IMR-90 (cell line): ENCODE results near the gene TMC3. TPM values are rescaled to one million over a fixed set of nuclear protein-coding genes. Genes with fewer than 3 reads are reported as not detected.

ENCODE experiments used
- ATAC-seq: fragments of 200-7000 bp; cut with Tn5 transposase; 2 replicates; pipeline ENCODE4 v1.9.1; 2020; ENCODE audit warnings: low read depth, mild to moderate bottlenecking, moderate library complexity
- BruUV-seq: library from RNA; stranded (reverse); fragments of 400-500 nt; replicated peaks from 2 replicates; lab custom pipeline; 2021; lab: Mats Ljungman, UMichigan
- CTCF ChIA-PET: fragments of 300-600 bp; formaldehyde crosslinking; extraction: SDS; loops from one replicate; lab custom pipeline; 2021; ENCODE audit warnings: antibody characterized with exemption; lab: Yijun Ruan, JAX
- POLR2A ChIA-PET: fragments of 300-600 bp; sonication (Branson Sonifier 250); formaldehyde crosslinking; loops from one replicate; lab custom pipeline; 2022; ENCODE audit warnings: antibody characterized with exemption; ENCODE audit not compliant: unreplicated experiment; lab: Charles Lee
- DNase-seq: peaks from one replicate; pipeline ENCODE4 v3.0.0; 2013
- H2AFZ ChIP-seq: replicated peaks from 2 replicates; pipeline ENCODE3; 2013; ENCODE audit warnings: low read length, mild to moderate bottlenecking; ENCODE audit not compliant: poor library complexity
- H2AK5ac ChIP-seq: 2 replicates; pipeline ENCODE4 v1.6.1; 2013; ENCODE audit warnings: low read depth, low read length, inconsistent platforms
- H2AK9ac ChIP-seq: replicated peaks from 2 replicates; pipeline ENCODE3; 2013; ENCODE audit warnings: mild to moderate bottlenecking, low read depth, low read length, moderate library complexity; ENCODE audit not compliant: poor library complexity
- H2BK120ac ChIP-seq: 2 replicates; pipeline ENCODE4 v1.6.1; 2013; ENCODE audit warnings: low read depth, low read length, inconsistent platforms
- H2BK15ac ChIP-seq: 3 replicates; pipeline ENCODE4 v1.6.1; 2013; ENCODE audit warnings: low read depth, low read length, inconsistent platforms
- H2BK20ac ChIP-seq: 2 replicates; pipeline ENCODE4 v1.6.1; 2013; ENCODE audit warnings: low read depth, mild to moderate bottlenecking, inconsistent platforms, low read length, moderate library complexity
- H2BK5ac ChIP-seq: 2 replicates; pipeline ENCODE4 v1.6.1; 2013; ENCODE audit warnings: mild to moderate bottlenecking, low read depth, low read length, inconsistent platforms; ENCODE audit not compliant: poor library complexity, severe bottlenecking
- H3K14ac ChIP-seq: replicated peaks from 2 replicates; pipeline ENCODE4 v1.6.1; 2013; ENCODE audit warnings: low read depth, low read length, inconsistent platforms
- H3K18ac ChIP-seq: 2 replicates; pipeline ENCODE4 v1.6.1; 2013; ENCODE audit warnings: low read depth, low read length, control low read depth
- H3K23ac ChIP-seq: 2 replicates; pipeline ENCODE4 v1.6.1; 2013; ENCODE audit warnings: low read depth, low read length, inconsistent platforms
- H3K27ac ChIP-seq: 2 replicates; pipeline ENCODE4 v1.5.1; 2013; ENCODE audit warnings: mild to moderate bottlenecking, control low read depth, low read length; ENCODE audit not compliant: insufficient read depth
- H3K27me3 ChIP-seq: 2 replicates; pipeline ENCODE4 v1.6.1; 2013; ENCODE audit warnings: low read length; ENCODE audit not compliant: control insufficient read depth, insufficient read depth
- H3K36me3 ChIP-seq: 2 replicates; pipeline ENCODE4 v1.6.1; 2013; ENCODE audit warnings: low read length, mixed read lengths; ENCODE audit not compliant: control insufficient read depth, insufficient read depth
- H3K4ac ChIP-seq: 2 replicates; pipeline ENCODE4 v1.6.1; 2013; ENCODE audit warnings: low read depth, low read length, inconsistent platforms
- H3K4me1 ChIP-seq: 2 replicates; pipeline ENCODE4 v1.6.1; 2013; ENCODE audit warnings: low read length, mixed read lengths; ENCODE audit not compliant: control insufficient read depth, insufficient read depth
- H3K4me2 ChIP-seq: 2 replicates; pipeline ENCODE4 v1.6.1; 2013; ENCODE audit warnings: low read depth, mild to moderate bottlenecking, control low read depth, low read length, moderate library complexity
- H3K4me3 ChIP-seq: 2 replicates; pipeline ENCODE4 v1.5.1; 2013; ENCODE audit warnings: low read depth, mild to moderate bottlenecking, control low read depth, low read length, moderate library complexity; ENCODE audit not compliant: insufficient read depth
- H3K56ac ChIP-seq: 2 replicates; pipeline ENCODE4 v1.6.1; 2013; ENCODE audit warnings: low read length, inconsistent platforms; ENCODE audit not compliant: insufficient read depth; ENCODE audit errors: extremely low read depth
- H3K79me1 ChIP-seq, 2 experiments: 2 replicates each; pipeline ENCODE4 v1.6.1; 2013; ENCODE audit warnings: low read length in 2 of 2, inconsistent platforms in 1 of 2, low read depth in 1 of 2
- H3K9ac ChIP-seq: 2 replicates; pipeline ENCODE4 v1.6.1; 2013; ENCODE audit warnings: low read depth, low read length, control low read depth
- H3K9me1 ChIP-seq: 2 replicates; pipeline ENCODE4 v1.6.1; 2013; ENCODE audit warnings: low read length, inconsistent platforms; ENCODE audit not compliant: insufficient read depth
- H3K9me3 ChIP-seq: 2 replicates; pipeline ENCODE4 v1.6.1; 2013; ENCODE audit warnings: low read length; ENCODE audit not compliant: control insufficient read depth, insufficient read depth
- H4K20me1 ChIP-seq: 2 replicates; pipeline ENCODE4 v1.6.1; 2013; ENCODE audit warnings: low read length, inconsistent platforms; ENCODE audit not compliant: insufficient read depth
- H4K5ac ChIP-seq: 2 replicates; pipeline ENCODE4 v1.6.1; 2013; ENCODE audit warnings: mild to moderate bottlenecking, low read depth, low read length, control low read depth
- H4K8ac ChIP-seq, 2 experiments: 2 replicates each; pipeline ENCODE4 v1.6.1; 2013; ENCODE audit warnings: low read depth in 2 of 2, low read length in 2 of 2, control low read depth in 1 of 2, inconsistent platforms in 1 of 2
- H4K91ac ChIP-seq: 2 replicates; pipeline ENCODE4 v1.6.1; 2013; ENCODE audit warnings: low read depth, low read length, inconsistent platforms; ENCODE audit not compliant: insufficient read depth
- BHLHE40 ChIP-seq: fragments of 150-350 bp; IDR thresholded peaks from 2 replicates; pipeline ENCODE4 v1.6.1; 2016; ENCODE audit warnings: mild to moderate bottlenecking, low read depth, low read length
- CHD1 ChIP-seq: IDR thresholded peaks from 2 replicates; pipeline ENCODE4 v1.6.1; 2012; ENCODE audit warnings: low read depth, low read length, improper control_type of control experiment
- CTCF ChIP-seq: conservative IDR thresholded peaks from 2 replicates; pipeline ENCODE4 v1.5.1; 2012; ENCODE audit warnings: mild to moderate bottlenecking, low read depth, low read length, improper control_type of control experiment
- MAZ ChIP-seq: IDR thresholded peaks from 2 replicates; pipeline ENCODE4 v1.6.1; 2012; ENCODE audit warnings: low read depth, mild to moderate bottlenecking, low read length, improper control_type of control experiment, moderate library complexity, borderline replicate concordance
- SMC3 ChIP-seq: fragments of 150-350 bp; IDR thresholded peaks from 2 replicates; pipeline ENCODE4 v1.6.1; 2016; ENCODE audit warnings: low read depth, mild to moderate bottlenecking, antibody characterized with exemption, low read length, moderate library complexity
- WGBS, 2 experiments: methylation state at CpG; one replicate each; pipeline versions ENCODE4 v1.1.5 to v1.1.7; 2013; ENCODE audit warnings: missing lambda C conversion rate in 2 of 2; ENCODE audit not compliant: insufficient read length in 1 of 2; ENCODE audit errors: extremely low coverage in 2 of 2; 5-methylcytosine and 5-hydroxymethylcytosine counted together
- dilution Hi-C: fragments of 300-500 bp; cut with HindIII; formaldehyde crosslinking; loops from one replicate; pipeline ENCODE4 v1.14.3; 2018; ENCODE audit warnings: low sequenced_read_pairs; ENCODE audit not compliant: unreplicated experiment
- in situ Hi-C: fragments of 300-500 bp; cut with MboI; formaldehyde crosslinking; loops from 3 replicates; pipeline ENCODE4 v1.14.3; 2019; ENCODE audit warnings: low sequenced_read_pairs, inconsistent platforms, mixed read lengths
- intact Hi-C: fragments of 100-400 bp; cut with micrococcal nuclease; formaldehyde crosslinking; loops from 2 replicates; pipeline ENCODE4 v1.10.0; 2022
- polyA plus RNA-seq, 3 experiments: library from polyadenylated mRNA; depleted of rRNA; stranded (reverse); fragments of >200 nt; gene quantifications; 2 replicates each; pipeline ENCODE4 v1.2.3, GENCODE V29; 2012; ENCODE audit warnings: low replicate concordance in 1 of 3
- total RNA-seq: library from RNA; depleted of rRNA; stranded (reverse); fragments of >200 nt; gene quantifications from 2 replicates; pipeline ENCODE4 v1.2.3, GENCODE V29; 2012
- TF ChIP-seq, protein P1 (sequence below): fragments of 150-350 bp; IDR thresholded peaks from 2 replicates; pipeline ENCODE4 v1.6.1; 2016; ENCODE audit warnings: low read depth, mild to moderate bottlenecking, low read length, moderate library complexity, borderline replicate concordance

TMC3 gene
- total and polyA plus RNA-seq, 2 of the 4 experiments (the other 2 are of a cell fraction) = not detected

DNA sequence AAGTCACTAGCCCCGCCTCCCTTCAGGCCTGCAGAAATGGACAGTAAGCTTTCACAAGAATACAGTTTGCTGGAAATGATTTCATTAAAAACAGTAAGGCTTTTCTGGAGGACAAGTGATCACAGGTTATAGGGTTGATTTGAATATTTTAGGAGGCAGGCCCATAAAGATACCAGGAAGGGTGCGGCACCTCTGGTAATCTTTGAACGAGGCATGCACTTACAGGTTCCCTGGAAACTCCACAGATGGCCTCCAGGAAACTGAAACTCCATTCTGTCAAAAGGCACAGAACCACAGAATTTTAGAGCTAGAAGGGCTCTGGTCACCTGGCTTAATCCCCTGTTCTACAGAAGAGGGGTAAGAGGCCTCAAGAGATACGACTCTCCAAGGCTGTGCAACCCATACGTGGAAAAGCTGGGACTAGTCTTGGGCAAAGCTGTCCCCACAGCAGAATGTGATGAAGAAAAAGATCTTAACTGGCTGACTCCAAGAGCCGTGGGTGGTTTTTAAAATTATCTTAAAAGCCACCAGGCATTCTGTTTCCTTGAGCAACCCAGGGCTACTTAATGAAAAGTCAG lies 51.2 kb downstream of the TMC3 start:
- Histone ChIP-seq H4K8ac (no peak overlapping the region), H3K23ac (no peak overlapping the region), H3K4ac (no peak overlapping the region), H3K27me3 (no peaks in the 10 kb centered on the region), H2BK15ac (no peak overlapping the region), H3K36me3 (peaks cover 24% of the 10 kb centered on the region), H2BK20ac (no peak overlapping the region), H3K9me1 (peaks cover 15% of the 10 kb centered on the region), H2BK120ac (no peak overlapping the region), H3K4me2 (peak overlapping the region; percentile 94), H3K4me1 (peaks cover 22% of the 10 kb centered on the region), H3K9me3 (no peaks in the 10 kb centered on the region), H3K18ac (peak overlapping the region; percentile 55; the same call in 1 of the 2 replicates), H3K79me1 (peaks cover 12 to 37% of the 10 kb centered on the region in 2 experiments), H2BK5ac (no peak overlapping the region), H3K9ac (peak overlapping the region; percentile 28; the same call in 1 of the 2 replicates), H3K56ac (no peak overlapping the region), H4K91ac (no peak overlapping the region), H3K4me3 (peak overlapping the region; percentile 81), H3K14ac (0 out of 2 replicates have a peak overlapping the region, but pooled peaks have one; percentile 37), H2AFZ (no peak overlapping the region), H4K5ac (0 out of 2 replicates have a peak overlapping the region, but pooled peaks have one; percentile 42), H4K20me1 (no peaks in the 10 kb centered on the region), H3K27ac (peak overlapping the region; percentile 22; the same call in 1 of the 2 replicates), H2AK9ac (no peak overlapping the region), H2AK5ac (no peak overlapping the region)
- POLR2A ChIA-PET = no interaction called here
- CTCF ChIA-PET = no interaction called here
- TF ChIP-seq CHD1 = no peak
- TF ChIP-seq CTCF = no peak
- no peak for TF ChIP-seq BHLHE40
- TF ChIP-seq, protein P1, sequence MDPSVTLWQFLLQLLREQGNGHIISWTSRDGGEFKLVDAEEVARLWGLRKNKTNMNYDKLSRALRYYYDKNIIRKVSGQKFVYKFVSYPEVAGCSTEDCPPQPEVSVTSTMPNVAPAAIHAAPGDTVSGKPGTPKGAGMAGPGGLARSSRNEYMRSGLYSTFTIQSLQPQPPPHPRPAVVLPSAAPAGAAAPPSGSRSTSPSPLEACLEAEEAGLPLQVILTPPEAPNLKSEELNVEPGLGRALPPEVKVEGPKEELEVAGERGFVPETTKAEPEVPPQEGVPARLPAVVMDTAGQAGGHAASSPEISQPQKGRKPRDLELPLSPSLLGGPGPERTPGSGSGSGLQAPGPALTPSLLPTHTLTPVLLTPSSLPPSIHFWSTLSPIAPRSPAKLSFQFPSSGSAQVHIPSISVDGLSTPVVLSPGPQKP = no peak
- TF ChIP-seq SMC3 = no peak
- no peak for TF ChIP-seq MAZ
- no peak for DNase-seq
- in situ Hi-C loops (no loop called here), dilution Hi-C loops (no loop called here), intact Hi-C loops (no loop called here)
- no peak for ATAC-seq
- 0% methylated on average over 1 of the region's 6 CpGs; no CpG with 5 or more reads in 1 of the 2 experiments for WGBS, 2 experiments
- no TSS peak for BruUV-seq
